Mesothelial cell of epicardium (in vitro differentiated cells): ENCODE results near the gene TUBA8. TPM values are rescaled to one million over a fixed set of nuclear protein-coding genes. Genes with fewer than 3 reads are reported as not detected.
"Not testable (repeated sequence)": the region's sequence is repeated elsewhere in the genome, so short reads cannot be mapped to it uniquely, and the experiment has no call there.

ENCODE experiments used
- DNase-seq, 2 experiments: peaks; one replicate each; pipeline ENCODE4 v3.0.0; 2021; ENCODE audit warnings: low spot score in 2 of 2; ENCODE audit not compliant: unreplicated experiment in 2 of 2
- H3K27ac Mint-ChIP-seq: 2 replicates; pipeline ENCODE4 v1.8.0; 2021; ENCODE audit warnings: mixed read lengths
- H3K27me3 Mint-ChIP-seq: 2 replicates; pipeline ENCODE4 v1.8.0; 2021; ENCODE audit warnings: low read depth, mixed read lengths
- H3K36me3 Mint-ChIP-seq: 2 replicates; pipeline ENCODE4 v1.8.0; 2021; ENCODE audit warnings: mixed read lengths
- H3K4me1 Mint-ChIP-seq: 2 replicates; pipeline ENCODE4 v1.8.0; 2021; ENCODE audit warnings: mixed read lengths
- H3K4me3 Mint-ChIP-seq: 2 replicates; pipeline ENCODE4 v1.8.0; 2021; ENCODE audit warnings: mild to moderate bottlenecking, moderate library complexity, mixed read lengths
- H3K9me3 Mint-ChIP-seq: 2 replicates; pipeline ENCODE4 v1.8.0; 2021; ENCODE audit warnings: mixed read lengths
- CTCF ChIP-seq: fragments of 200-600 bp; sonication (generic); IDR thresholded peaks from one replicate; pipeline ENCODE4 v1.5.0; 2021; ENCODE audit warnings: antibody characterized with exemption; ENCODE audit not compliant: unreplicated experiment
- total RNA-seq: library from RNA; stranded (reverse); gene quantifications from 3 replicates; pipeline ENCODE4 v1.2.1, GENCODE V29; 2021

TUBA8 gene
- total RNA-seq, 1 donor from 2014 or later = 2.9 TPM

- peaks cover 5% of the 10 kb centered on the region for H3K27me3 Mint-ChIP-seq
- H3K4me3 Mint-ChIP-seq = no peak overlapping the region
- no peaks in the 10 kb centered on the region for H3K9me3 Mint-ChIP-seq
- no peaks in the 10 kb centered on the region for H3K36me3 Mint-ChIP-seq
- no peak overlapping the region for H3K27ac Mint-ChIP-seq
- no peak for DNase-seq
- TF ChIP-seq CTCF = no peak
- H3K4me1 Mint-ChIP-seq = peaks cover 9% of the 10 kb centered on the region
These were observed 40.6 kb upstream of the TUBA8 start for GRCh38 chr22:18070041-18070440.

- Mint-ChIP-seq H3K27me3 (peaks cover 4% of the 10 kb centered on the region), H3K9me3 (no peaks in the 10 kb centered on the region), H3K4me3 (no peak overlapping the region), H3K27ac (peak overlapping the region; percentile 66), H3K4me1 (peaks cover 9% of the 10 kb centered on the region), H3K36me3 (no peaks in the 10 kb centered on the region)
- TF ChIP-seq CTCF = peak; percentile 55
- no peak for DNase-seq
These were observed 39.9 kb upstream of the TUBA8 start for GRCh38 chr22:18070556-18071306.

GRCh38 chr22:18071307-18071967 is 39.2 kb upstream of the TUBA8 start:
- DNase-seq, H3K36me3 Mint-ChIP-seq, H3K27ac Mint-ChIP-seq, H3K27me3 Mint-ChIP-seq, H3K9me3 Mint-ChIP-seq, H3K4me3 Mint-ChIP-seq: not testable (repeated sequence)
- peaks cover 13% of the 10 kb centered on the region for H3K4me1 Mint-ChIP-seq

- TF ChIP-seq CTCF = no peak
- no peaks in the 10 kb centered on the region for H3K9me3 Mint-ChIP-seq
These were observed 38.7 kb upstream of the TUBA8 start for GRCh38 chr22:18071968-18072310.

GRCh38 chr22:18073467-18073866 is 37.1 kb upstream of the TUBA8 start:
- H3K27ac Mint-ChIP-seq = no peak overlapping the region
- no peak for DNase-seq
- no peaks in the 10 kb centered on the region for H3K36me3 Mint-ChIP-seq
- H3K4me3 Mint-ChIP-seq = no peak overlapping the region
- TF ChIP-seq CTCF = no peak
- no peaks in the 10 kb centered on the region for H3K9me3 Mint-ChIP-seq
- peaks cover 20% of the 10 kb centered on the region for H3K4me1 Mint-ChIP-seq
- no peaks in the 10 kb centered on the region for H3K27me3 Mint-ChIP-seq

More at GRCh38 chr22:18071968-18072310, 38.7 kb upstream of the TUBA8 start:
- no peak overlapping the region for H3K4me3 Mint-ChIP-seq
- no peaks in the 10 kb centered on the region for H3K36me3 Mint-ChIP-seq
- H3K27ac Mint-ChIP-seq = no peak overlapping the region
- H3K4me1 Mint-ChIP-seq = peaks cover 17% of the 10 kb centered on the region
- H3K27me3 Mint-ChIP-seq = peaks cover 4% of the 10 kb centered on the region
- no peak for DNase-seq

- peaks cover 24% of the 10 kb centered on the region for H3K4me1 Mint-ChIP-seq
- DNase-seq, H3K4me3 Mint-ChIP-seq, H3K27me3 Mint-ChIP-seq, H3K27ac Mint-ChIP-seq, H3K36me3 Mint-ChIP-seq, H3K9me3 Mint-ChIP-seq: not testable (repeated sequence)
These were observed 36.7 kb upstream of the TUBA8 start for GRCh38 chr22:18073927-18074326.
